Astrocyte (in vitro differentiated cells and primary cell): ENCODE measurements around the gene NPHP4. TPM values are rescaled to one million over a fixed set of nuclear protein-coding genes. Genes with fewer than 3 reads are reported as not detected.

Experiments
- DNase-seq: peaks from one replicate; pipeline ENCODE4 v3.0.0-alpha.2; 2010; ENCODE audit warnings: low read depth
- FAIRE-seq: peaks from 2 replicates; lab custom pipeline; 2011; peaks lifted over from hg19 to GRCh38; lab: Jason Lieb, UNC
- H2AFZ ChIP-seq: 2 replicates; pipeline ENCODE4 v1.6.0; 2012; ENCODE audit warnings: low read depth, low read length, inconsistent platforms
- H3K27ac ChIP-seq: 2 replicates; pipeline ENCODE4 v1.5.1; 2011; ENCODE audit warnings: low read depth, low read length, inconsistent platforms
- H3K27me3 ChIP-seq: 2 replicates; pipeline ENCODE4 v1.6.0; 2011; ENCODE audit warnings: low read length, inconsistent platforms; ENCODE audit not compliant: insufficient read depth
- H3K36me3 ChIP-seq: 2 replicates; pipeline ENCODE4 v1.5.1; 2011; ENCODE audit warnings: low read length, inconsistent platforms; ENCODE audit not compliant: insufficient read depth
- H3K4me1 ChIP-seq: 2 replicates; pipeline ENCODE4 v1.5.1; 2011; ENCODE audit warnings: low read length, inconsistent platforms; ENCODE audit not compliant: insufficient read depth
- H3K4me2 ChIP-seq: 2 replicates; pipeline ENCODE4 v1.6.0; 2012; ENCODE audit warnings: low read length, inconsistent platforms
- H3K4me3 ChIP-seq: 2 replicates; pipeline ENCODE4 v1.5.1; 2011; ENCODE audit warnings: low read depth, mild to moderate bottlenecking, low read length, inconsistent platforms; ENCODE audit not compliant: insufficient read depth
- H3K79me2 ChIP-seq: 2 replicates; pipeline ENCODE4 v1.6.0; 2012; ENCODE audit warnings: mild to moderate bottlenecking, low read length, inconsistent platforms; ENCODE audit not compliant: insufficient read depth
- H3K9ac ChIP-seq: 2 replicates; pipeline ENCODE4 v1.6.0; 2012; ENCODE audit warnings: mild to moderate bottlenecking, low read length, inconsistent platforms
- H3K9me3 ChIP-seq: 2 replicates; pipeline ENCODE4 v1.5.1; 2012; ENCODE audit warnings: low read depth, mild to moderate bottlenecking, low read length, inconsistent platforms; ENCODE audit not compliant: insufficient read depth
- H4K20me1 ChIP-seq: 2 replicates; pipeline ENCODE4 v1.6.0; 2012; ENCODE audit warnings: low read length, inconsistent platforms; ENCODE audit not compliant: insufficient read depth
- H3K27ac Mint-ChIP-seq: one replicate; pipeline ENCODE4 v1.8.0; 2021; ENCODE audit warnings: mild to moderate bottlenecking, mixed read lengths; ENCODE audit not compliant: unreplicated experiment
- H3K27me3 Mint-ChIP-seq: one replicate; pipeline ENCODE4 v1.8.0; 2021; ENCODE audit warnings: low read depth, mixed read lengths; ENCODE audit not compliant: unreplicated experiment
- H3K36me3 Mint-ChIP-seq: one replicate; pipeline ENCODE4 v1.8.0; 2021; ENCODE audit warnings: low read depth, mixed read lengths; ENCODE audit not compliant: unreplicated experiment
- H3K4me1 Mint-ChIP-seq: one replicate; pipeline ENCODE4 v1.8.0; 2021; ENCODE audit warnings: low read depth, mixed read lengths; ENCODE audit not compliant: unreplicated experiment
- H3K4me3 Mint-ChIP-seq: one replicate; pipeline ENCODE4 v1.8.0; 2021; ENCODE audit warnings: mild to moderate bottlenecking, moderate library complexity, mixed read lengths; ENCODE audit not compliant: unreplicated experiment
- H3K9me3 Mint-ChIP-seq: one replicate; pipeline ENCODE4 v1.8.0; 2021; ENCODE audit warnings: mild to moderate bottlenecking, mixed read lengths; ENCODE audit not compliant: unreplicated experiment
- CTCF ChIP-seq: IDR thresholded peaks from 2 replicates; pipeline ENCODE4 v1.5.1; 2011; ENCODE audit warnings: low read depth, mild to moderate bottlenecking, inconsistent platforms, low read length, moderate library complexity; ENCODE audit not compliant: insufficient read depth
- EZH2 ChIP-seq: IDR thresholded peaks from 2 replicates; pipeline ENCODE4 v1.6.1; 2012; ENCODE audit warnings: mild to moderate bottlenecking, low read length, inconsistent platforms; ENCODE audit not compliant: insufficient read depth
- total RNA-seq: library from RNA; stranded (reverse); gene quantifications from 2 replicates; pipeline ENCODE4 v1.2.1, GENCODE V29; 2021

Gene NPHP4
- total RNA-seq, 1 donor from 2014 or later, result 8.4 TPM

GRCh38 chr1:5839161-5839880, 152.9 kb downstream of the NPHP4 start:
- Histone ChIP-seq H3K36me3 (no peaks in the 10 kb centered on the region), H3K27ac (no peak overlapping the region), H3K9ac (no peak overlapping the region), H3K4me2 (no peak overlapping the region), H3K9me3 (no peaks in the 10 kb centered on the region), H4K20me1 (no peaks in the 10 kb centered on the region), H3K79me2 (no peaks in the 10 kb centered on the region), H3K4me3 (no peak overlapping the region), H3K27me3 (no peaks in the 10 kb centered on the region), H2AFZ (no peak overlapping the region), H3K4me1 (no peaks in the 10 kb centered on the region)
- H3K27me3 Mint-ChIP-seq, result peaks cover 64% of the 10 kb centered on the region
- no peak for TF ChIP-seq EZH2
- no peak for TF ChIP-seq CTCF
- FAIRE-seq, result no peak
- no peak overlapping the region for H3K4me3 Mint-ChIP-seq
- H3K9me3 Mint-ChIP-seq, result no peaks in the 10 kb centered on the region
- no peak overlapping the region for H3K27ac Mint-ChIP-seq
- H3K4me1 Mint-ChIP-seq, result no peaks in the 10 kb centered on the region
- H3K36me3 Mint-ChIP-seq, result no peaks in the 10 kb centered on the region
- no peak for DNase-seq

- FAIRE-seq (no peak), DNase-seq (no peak)
- no peak for TF ChIP-seq CTCF
- TF ChIP-seq EZH2, result no peak
- no peak overlapping the region for H3K27ac ChIP-seq
- H4K20me1 ChIP-seq, result no peaks in the 10 kb centered on the region
- Mint-ChIP-seq H3K27ac (no peak overlapping the region), H3K9me3 (no peaks in the 10 kb centered on the region), H3K27me3 (peaks cover 55% of the 10 kb centered on the region), H3K4me1 (no peaks in the 10 kb centered on the region), H3K36me3 (no peaks in the 10 kb centered on the region), H3K4me3 (no peak overlapping the region)
- H3K4me3 ChIP-seq, result no peak overlapping the region
- H3K79me2 ChIP-seq, result no peaks in the 10 kb centered on the region
- H2AFZ ChIP-seq, result no peak overlapping the region
- no peaks in the 10 kb centered on the region for H3K4me1 ChIP-seq
- H3K9me3 ChIP-seq, result no peaks in the 10 kb centered on the region
- H3K9ac ChIP-seq, result no peak overlapping the region
- H3K36me3 ChIP-seq, result no peaks in the 10 kb centered on the region
- H3K4me2 ChIP-seq, result no peak overlapping the region
- no peaks in the 10 kb centered on the region for H3K27me3 ChIP-seq
Observed at GRCh38 chr1:5837976-5838653, 154.1 kb downstream of the NPHP4 start.
